DND-41 (cell line): ENCODE results near the gene RNF144B.
"Not testable (repeated sequence)": the region's sequence is repeated elsewhere in the genome, so short reads cannot be mapped to it uniquely, and the experiment has no call there.

Source experiments
- ATAC-seq: fragments of 200-7000 bp; cut with Tn5 transposase; 3 replicates; pipeline ENCODE4 v1.9.1; 2021; ENCODE audit warnings: low read depth; ENCODE audit not compliant: insufficient read depth
- DNase-seq: peaks from one replicate; pipeline ENCODE4 v3.0.0-alpha.2; 2020
- H2AFZ ChIP-seq: 2 replicates; pipeline ENCODE4 v1.6.0; 2012; ENCODE audit warnings: low read depth, low read length
- H3K27ac ChIP-seq: 2 replicates; pipeline ENCODE4 v1.5.1; 2012; ENCODE audit warnings: low read length, inconsistent platforms
- H3K27me3 ChIP-seq: fragments of 200-600 bp; sonication (generic); 2 replicates; pipeline ENCODE4 v1.6.0; 2012; ENCODE audit warnings: low read length, mild to moderate bottlenecking, inconsistent platforms; ENCODE audit not compliant: insufficient read depth, poor library complexity
- H3K36me3 ChIP-seq: 2 replicates; pipeline ENCODE4 v1.5.1; 2012; ENCODE audit warnings: low read length, inconsistent platforms; ENCODE audit not compliant: insufficient read depth
- H3K4me1 ChIP-seq: 2 replicates; pipeline ENCODE4 v1.5.1; 2012; ENCODE audit warnings: mild to moderate bottlenecking, low read length; ENCODE audit not compliant: insufficient read depth
- H3K4me2 ChIP-seq: 2 replicates; pipeline ENCODE4 v1.6.0; 2012; ENCODE audit warnings: mild to moderate bottlenecking, moderate library complexity, low read length, inconsistent platforms; ENCODE audit not compliant: insufficient read depth
- H3K4me3 ChIP-seq, 2 experiments: fragments of 200-600 bp in 1 of 2; shearing (Covaris generic) in 1 of 2; 2 replicates each; pipeline ENCODE4 v1.5.1; 2012 to 2016; ENCODE audit warnings: inconsistent platforms in 2 of 2, low read length in 2 of 2, mild to moderate bottlenecking in 2 of 2, low read depth in 1 of 2, moderate library complexity in 1 of 2
- H3K79me2 ChIP-seq: 2 replicates; pipeline ENCODE4 v1.6.0; 2012; ENCODE audit warnings: low read length, inconsistent platforms; ENCODE audit not compliant: insufficient read depth
- H3K9ac ChIP-seq: 2 replicates; pipeline ENCODE4 v1.6.0; 2012; ENCODE audit warnings: low read depth, mild to moderate bottlenecking, inconsistent platforms, low read length, moderate library complexity
- H3K9me3 ChIP-seq: 2 replicates; pipeline ENCODE4 v1.5.1; 2012; ENCODE audit warnings: low read length, moderate library complexity, mild to moderate bottlenecking, inconsistent platforms; ENCODE audit not compliant: insufficient read depth, severe bottlenecking
- H4K20me1 ChIP-seq: 2 replicates; pipeline ENCODE4 v1.6.0; 2012; ENCODE audit warnings: low read length; ENCODE audit not compliant: insufficient read depth
- CTCF ChIP-seq: IDR thresholded peaks from 2 replicates; pipeline ENCODE4 v1.5.1; 2012; ENCODE audit warnings: borderline replicate concordance, low read length, moderate library complexity, mild to moderate bottlenecking; ENCODE audit not compliant: poor library complexity, severe bottlenecking; ENCODE audit errors: extremely low read depth
- EZH2 ChIP-seq: IDR thresholded peaks from 3 replicates; pipeline ENCODE4 v1.6.1; 2012; ENCODE audit warnings: borderline replicate concordance, low read depth, mild to moderate bottlenecking, moderate library complexity, low read length, inconsistent platforms; ENCODE audit not compliant: severe bottlenecking

The RNF144B gene

GRCh38 chr6:18457065-18457737 lies 70.1 kb downstream of the RNF144B start:
- TF ChIP-seq CTCF (no peak), EZH2 (no peak)
- no peaks in the 10 kb centered on the region for H3K27me3 ChIP-seq
- H2AFZ ChIP-seq, result no peak overlapping the region; the same call in 1 of the 2 replicates
- no peaks in the 10 kb centered on the region for H3K9me3 ChIP-seq
- H3K36me3 ChIP-seq, result no peaks in the 10 kb centered on the region
- no peaks in the 10 kb centered on the region for H3K4me1 ChIP-seq
- ATAC-seq, result no peak
- H3K4me2 ChIP-seq, result no peak overlapping the region
- H3K79me2 ChIP-seq, result no peaks in the 10 kb centered on the region
- no peak for DNase-seq
- H3K9ac ChIP-seq, result no peak overlapping the region
- H3K4me3 ChIP-seq, result no peak overlapping the region
- H3K27ac ChIP-seq, result no peak overlapping the region
- no peaks in the 10 kb centered on the region for H4K20me1 ChIP-seq

GRCh38 chr6:18458086-18458485 lies 70.9 kb downstream of the RNF144B start:
- H3K4me3 ChIP-seq, H3K9ac ChIP-seq, H3K36me3 ChIP-seq, H2AFZ ChIP-seq, H3K9me3 ChIP-seq, ATAC-seq, H3K27ac ChIP-seq, H4K20me1 ChIP-seq, DNase-seq, H3K27me3 ChIP-seq, H3K79me2 ChIP-seq, H3K4me2 ChIP-seq, H3K4me1 ChIP-seq: not testable (repeated sequence)

- H3K79me2 ChIP-seq, result no peaks in the 10 kb centered on the region
- no peaks in the 10 kb centered on the region for H3K27me3 ChIP-seq
- H3K4me2 ChIP-seq, result no peak overlapping the region
- H3K4me3 ChIP-seq, result no peak overlapping the region
- H4K20me1 ChIP-seq, result no peaks in the 10 kb centered on the region
- no peak overlapping the region for H3K9ac ChIP-seq
- no peak overlapping the region for H2AFZ ChIP-seq
- DNase-seq (no peak), ATAC-seq (no peak)
- no peak overlapping the region for H3K27ac ChIP-seq
- H3K36me3 ChIP-seq, result no peaks in the 10 kb centered on the region
- no peaks in the 10 kb centered on the region for H3K9me3 ChIP-seq
- TF ChIP-seq EZH2 (no peak), CTCF (no peak)
- H3K4me1 ChIP-seq, result no peaks in the 10 kb centered on the region
Measured at GRCh38 chr6:18463429-18463828, 76.3 kb downstream of the RNF144B start.

- Histone ChIP-seq H3K79me2 (no peaks in the 10 kb centered on the region), H3K36me3 (no peaks in the 10 kb centered on the region), H3K27me3 (no peaks in the 10 kb centered on the region), H3K4me2 (no peak overlapping the region), H3K9ac (no peak overlapping the region), H3K9me3 (no peaks in the 10 kb centered on the region), H4K20me1 (no peaks in the 10 kb centered on the region), H3K27ac (no peak overlapping the region), H3K4me3 (no peak overlapping the region), H2AFZ (no peak overlapping the region), H3K4me1 (no peaks in the 10 kb centered on the region)
- no peak for DNase-seq
- no peak for ATAC-seq
- TF ChIP-seq EZH2 (no peak), CTCF (no peak)
Measured at GRCh38 chr6:18464176-18464575, 77.0 kb downstream of the RNF144B start.
